GM21447 (cell line): ENCODE data around the gene WNT3A.
"Not testable (repeated sequence)": the region's sequence is repeated elsewhere in the genome, so short reads cannot be mapped to it uniquely, and the experiment has no call there.

Experiments used
- ATAC-seq: cut with Tn5 transposase; IDR thresholded peaks from one replicate; pipeline ENCODE4 v1.9.1; 2021; ENCODE audit not compliant: unreplicated experiment

The WNT3A gene

DNA sequence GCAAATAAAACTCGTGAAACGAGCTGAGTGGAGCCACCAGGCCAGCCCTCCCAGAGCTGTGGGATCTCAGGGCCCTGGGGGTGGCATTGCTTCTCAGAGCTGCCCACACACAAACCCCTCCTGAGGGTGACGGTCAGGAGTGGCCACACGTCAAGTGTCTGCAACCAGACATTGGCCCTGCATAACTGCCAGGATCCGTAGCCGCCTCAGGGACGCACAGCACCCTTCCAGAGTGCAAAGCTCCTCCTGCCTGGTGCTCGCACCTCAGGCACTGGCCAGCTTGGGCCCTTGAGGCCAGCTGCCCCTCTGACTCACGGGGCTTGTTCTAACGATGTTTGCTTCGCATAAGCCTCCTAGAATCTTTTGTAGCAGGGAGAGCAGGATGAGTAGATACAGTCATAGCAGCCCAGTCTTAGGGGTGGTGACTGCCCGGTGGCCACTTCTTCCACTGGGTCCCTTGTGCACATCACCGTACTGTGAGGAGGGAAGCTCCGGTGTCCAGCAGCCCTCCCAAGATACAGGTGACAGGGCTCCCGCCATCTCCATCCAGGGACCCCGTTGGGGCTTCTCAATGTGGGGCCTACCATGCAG lies 5.0 kb downstream of the WNT3A start:
- ATAC-seq, result no peak

DNA sequence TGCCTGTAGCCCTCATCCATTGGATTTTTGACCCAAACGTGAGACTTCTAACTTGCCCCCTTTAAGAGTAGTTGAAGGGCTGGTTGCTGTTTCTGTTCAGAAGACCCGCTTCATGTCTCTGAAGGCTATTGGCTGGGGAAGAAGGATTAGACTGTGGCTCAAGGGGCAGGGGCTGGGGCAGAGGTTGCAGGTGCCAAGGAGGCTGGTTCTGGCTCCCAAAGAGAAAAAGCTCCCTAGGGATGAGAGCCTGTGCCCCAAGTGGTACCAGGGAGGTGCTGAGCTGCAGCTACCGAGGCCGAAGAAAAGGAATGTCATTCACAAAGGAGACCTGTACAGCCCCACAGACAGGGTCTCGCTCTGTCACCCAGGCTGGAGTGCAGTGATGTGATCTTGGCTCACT lies 5.8 kb downstream of the WNT3A start:
- no peak for ATAC-seq

GRCh38 chr1:228013131-228013934 lies 6.5 kb downstream of the WNT3A start:
- ATAC-seq, result no peak

DNA sequence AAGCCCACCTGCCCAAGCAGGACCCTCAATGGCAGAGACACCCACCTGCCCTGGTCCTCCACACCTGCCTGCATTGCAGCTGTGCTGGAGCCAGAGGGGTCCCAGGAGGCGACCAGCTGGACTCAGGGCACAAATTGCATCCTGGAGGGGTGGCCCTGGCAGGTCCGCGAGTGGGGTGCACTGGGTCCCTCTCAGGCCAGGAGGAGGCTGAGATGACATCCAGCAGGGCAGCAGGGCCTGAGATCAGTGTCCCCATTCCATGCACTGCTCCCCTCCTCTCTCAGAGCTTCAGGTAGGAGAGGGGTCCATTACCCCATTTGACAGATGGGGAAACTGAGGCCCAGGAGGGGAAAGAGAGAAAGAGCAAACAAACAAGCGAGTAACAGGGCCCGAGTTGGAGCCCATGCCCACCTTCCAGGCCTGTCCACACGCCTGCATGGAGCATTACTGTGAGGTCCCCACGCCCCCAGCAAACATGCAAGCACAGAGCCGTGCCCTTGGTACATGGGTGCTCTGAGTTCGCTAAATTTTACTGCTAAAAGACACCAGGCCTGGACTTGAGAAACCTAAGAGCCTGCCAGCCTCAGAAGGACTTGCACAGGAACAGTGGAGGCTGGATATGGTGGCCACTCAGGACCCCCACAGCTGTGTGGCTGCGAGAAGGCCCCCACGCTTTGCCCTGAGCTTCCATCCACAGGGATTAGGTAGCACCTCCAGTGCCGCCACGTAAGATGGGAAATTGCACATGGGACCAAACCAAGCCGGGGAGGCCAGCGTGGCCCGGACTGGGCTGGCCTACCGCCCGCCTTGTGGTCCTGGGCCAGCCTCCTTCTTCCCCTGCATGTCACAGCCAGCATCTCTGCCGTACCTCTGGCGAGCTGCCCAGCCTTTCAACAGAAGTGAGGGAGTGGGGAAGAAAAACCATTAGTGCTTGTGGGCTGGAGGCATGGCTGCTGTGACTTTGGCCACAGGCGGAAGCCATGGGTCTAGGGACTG lies 7.4 kb downstream of the WNT3A start:
- no peak for ATAC-seq

GRCh38 chr1:228015276-228016180 lies 8.7 kb downstream of the WNT3A start:
- no peak for ATAC-seq

GRCh38 chr1:228016181-228016510 lies 9.3 kb downstream of the WNT3A start:
- ATAC-seq, result no peak

GRCh38 chr1:228016653-228017355 lies 10.0 kb downstream of the WNT3A start:
- ATAC-seq, result no peak

GRCh38 chr1:228017356-228018124 lies 10.7 kb downstream of the WNT3A start:
- no peak for ATAC-seq

DNA sequence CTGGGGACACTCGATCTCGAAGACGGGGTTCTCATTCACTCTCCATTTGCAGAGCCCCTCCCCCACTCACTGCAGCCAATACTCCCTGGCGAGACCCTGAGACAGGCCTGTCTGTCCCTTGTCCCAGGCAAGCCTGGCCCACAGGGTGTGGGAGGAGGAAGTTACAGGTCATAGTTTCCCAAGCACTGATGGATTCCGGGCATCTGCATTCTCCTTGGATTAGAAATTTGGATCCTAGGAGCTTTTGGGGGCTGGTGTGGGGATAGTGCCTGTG lies 11.3 kb downstream of the WNT3A start:
- ATAC-seq, result no peak

GRCh38 chr1:228018961-228019721 lies 12.3 kb downstream of the WNT3A start:
- ATAC-seq, result no peak

DNA sequence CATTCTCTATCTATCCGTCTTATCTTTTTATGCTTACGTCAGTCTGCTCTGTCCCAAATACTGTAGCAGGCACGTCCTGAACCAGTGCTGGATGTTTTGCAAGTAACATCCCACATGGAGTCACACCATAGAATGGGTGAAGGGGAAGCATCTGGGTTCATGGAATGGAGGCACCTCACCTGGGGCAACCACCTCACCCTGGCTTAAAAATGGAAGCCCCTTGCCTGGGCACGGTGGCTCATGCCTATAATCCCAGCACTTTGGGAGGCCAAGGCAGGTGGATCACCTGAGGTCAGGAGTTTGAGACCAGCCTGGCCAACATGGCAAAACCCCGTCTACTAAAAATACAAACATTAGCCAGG lies 12.9 kb downstream of the WNT3A start:
- not testable (repeated sequence) for ATAC-seq

GRCh38 chr1:228020686-228021354 lies 14.0 kb downstream of the WNT3A start:
- ATAC-seq, result no peak

- no peak for ATAC-seq
These were observed 14.7 kb downstream of the WNT3A start for GRCh38 chr1:228021355-228022030.

GRCh38 chr1:228022571-228023293 lies 15.9 kb downstream of the WNT3A start:
- ATAC-seq, result no peak

DNA sequence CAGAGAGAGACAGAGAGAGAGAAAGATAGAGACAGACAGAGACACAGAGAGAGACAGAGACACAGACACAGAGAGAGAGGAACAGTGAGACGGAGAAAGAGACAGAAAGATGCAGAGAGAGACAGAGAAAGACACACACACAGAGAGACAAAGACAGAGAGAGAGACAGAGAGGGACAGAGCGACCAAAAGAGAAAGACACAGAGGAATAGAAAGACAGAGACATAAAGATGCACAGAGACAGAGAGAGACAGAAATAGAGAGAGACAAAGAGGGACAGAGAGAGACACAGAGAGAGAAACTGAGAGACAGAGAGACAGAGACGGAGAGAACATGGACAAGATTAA lies 16.5 kb downstream of the WNT3A start:
- ATAC-seq, result no peak

GRCh38 chr1:228029281-228029680 lies 22.5 kb downstream of the WNT3A start:
- no peak for ATAC-seq
